Measurements from ENCODE around the gene ADAMTSL1.

ADAMTSL1 gene

GRCh38 chr9:18668944-18669343 lies 195.0 kb downstream of the ADAMTSL1 start:
- DNase-seq = no peak

- no peak for DNase-seq
Observed at GRCh38 chr9:18672706-18673105, 198.8 kb downstream of the ADAMTSL1 start.

- DNase-seq = no peak
Observed at GRCh38 chr9:18673179-18673578, 199.2 kb downstream of the ADAMTSL1 start.

GRCh38 chr9:18675332-18675731 lies 201.4 kb downstream of the ADAMTSL1 start:
- no peak for DNase-seq

GRCh38 chr9:18675973-18676372 lies 202.0 kb downstream of the ADAMTSL1 start:
- DNase-seq = no peak

- DNase-seq = no peak
Observed at GRCh38 chr9:18676525-18676924, 202.6 kb downstream of the ADAMTSL1 start.

- no peak for DNase-seq
Observed at GRCh38 chr9:18678821-18679590, 205.1 kb downstream of the ADAMTSL1 start.

GRCh38 chr9:18682907-18683306 lies 209.0 kb downstream of the ADAMTSL1 start:
- DNase-seq = no peak

GRCh38 chr9:18683312-18683711 lies 209.4 kb downstream of the ADAMTSL1 start:
- DNase-seq = no peak

GRCh38 chr9:18683851-18684250 lies 209.9 kb downstream of the ADAMTSL1 start:
- DNase-seq = no peak

GRCh38 chr9:18684593-18685317 lies 210.8 kb downstream of the ADAMTSL1 start:
- DNase-seq = no peak

GRCh38 chr9:18688581-18689565 lies 214.9 kb downstream of the ADAMTSL1 start:
- no peak for DNase-seq

- peak; percentile 87 for DNase-seq
Observed at GRCh38 chr9:18689921-18690320, 216.0 kb downstream of the ADAMTSL1 start.

- DNase-seq = no peak
Observed at GRCh38 chr9:18692268-18692667, 218.3 kb downstream of the ADAMTSL1 start.

- DNase-seq = no peak
Observed at GRCh38 chr9:18692962-18693361, 219.0 kb downstream of the ADAMTSL1 start.

- DNase-seq = no peak
Observed at GRCh38 chr9:18694959-18695668, 221.2 kb downstream of the ADAMTSL1 start.

- no peak for DNase-seq
Observed at GRCh38 chr9:18698992-18699391, 225.0 kb downstream of the ADAMTSL1 start.

GRCh38 chr9:18699764-18700163 lies 225.8 kb downstream of the ADAMTSL1 start:
- DNase-seq = no peak

GRCh38 chr9:18700714-18701113 lies 226.8 kb downstream of the ADAMTSL1 start:
- no peak for DNase-seq

GRCh38 chr9:18703151-18703900 lies 229.4 kb downstream of the ADAMTSL1 start:
- DNase-seq = no peak

- DNase-seq = no peak
Observed at GRCh38 chr9:18703901-18704379, 230.0 kb downstream of the ADAMTSL1 start.

Data from NCI-H524 treated with DMSO at 0.1 percent for 48 hours (cell line).